ENCODE results near the gene NCK2. TPM values are rescaled to one million over a fixed set of nuclear protein-coding genes. Genes with fewer than 3 reads are reported as not detected.

NCK2 gene
- total and polyA plus RNA-seq, 2 experiments from 2014 or later: 55.0 to 65.9 TPM

- no peaks in the 10 kb centered on the region for H3K9me3 ChIP-seq (ENCODE audit: low read depth)
Measured at GRCh38 chr2:105882341-105882740, 137.6 kb downstream of the NCK2 start.

GRCh38 chr2:105882920-105883435 lies 138.3 kb downstream of the NCK2 start:
- Histone ChIP-seq H3K9me3 (ENCODE audit: low read depth) (no peaks in the 10 kb centered on the region), H3K36me3 (no peaks in the 10 kb centered on the region), H3K27ac (no peak overlapping the region), H3K4me3 (no peak overlapping the region), H3K4me1 (ENCODE audit: low read depth) (peaks cover 13% of the 10 kb centered on the region), H3K27me3 (no peaks in the 10 kb centered on the region)
- DNase-seq (ENCODE audit: low read depth in 1 of 2, low spot score in 1 of 2): no peak
- no peak for TF ChIP-seq CTCF (IDR thresholded peaks at IDR 0.05; ENCODE audit: low read depth, low read length)

More at GRCh38 chr2:105882341-105882740, 137.6 kb downstream of the NCK2 start:
- no peaks in the 10 kb centered on the region for H3K27me3 ChIP-seq
- no peak for DNase-seq (ENCODE audit: low read depth in 1 of 2, low spot score in 1 of 2)
- no peak for TF ChIP-seq CTCF (IDR thresholded peaks at IDR 0.05; ENCODE audit: low read depth, low read length)
- no peaks in the 10 kb centered on the region for H3K36me3 ChIP-seq
- H3K27ac ChIP-seq: no peak overlapping the region
- no peak overlapping the region for H3K4me3 ChIP-seq
- H3K4me1 ChIP-seq (ENCODE audit: low read depth): peaks cover 13% of the 10 kb centered on the region

GRCh38 chr2:105883911-105884694 lies 139.4 kb downstream of the NCK2 start:
- Histone ChIP-seq H3K9me3 (ENCODE audit: low read depth) (no peaks in the 10 kb centered on the region), H3K36me3 (no peaks in the 10 kb centered on the region), H3K27me3 (no peaks in the 10 kb centered on the region), H3K27ac (no peak overlapping the region), H3K4me3 (no peak overlapping the region), H3K4me1 (ENCODE audit: low read depth) (peaks cover 13% of the 10 kb centered on the region)
- TF ChIP-seq CTCF (IDR thresholded peaks at IDR 0.05; ENCODE audit: low read depth, low read length): no peak
- DNase-seq (ENCODE audit: low read depth in 1 of 2, low spot score in 1 of 2): no peak

- no peak for DNase-seq (ENCODE audit: low read depth in 1 of 2, low spot score in 1 of 2)
- no peak for TF ChIP-seq CTCF (IDR thresholded peaks at IDR 0.05; ENCODE audit: low read depth, low read length)
- H3K9me3 ChIP-seq (ENCODE audit: low read depth): no peaks in the 10 kb centered on the region
- H3K4me3 ChIP-seq: no peak overlapping the region
- peaks cover 13% of the 10 kb centered on the region for H3K4me1 ChIP-seq (ENCODE audit: low read depth)
- H3K27me3 ChIP-seq: no peaks in the 10 kb centered on the region
- H3K27ac ChIP-seq: no peak overlapping the region
- H3K36me3 ChIP-seq: no peaks in the 10 kb centered on the region
Measured at GRCh38 chr2:105885456-105885855, 140.7 kb downstream of the NCK2 start.

GRCh38 chr2:105886029-105886454 lies 141.3 kb downstream of the NCK2 start:
- H3K36me3 ChIP-seq: no peaks in the 10 kb centered on the region
- no peaks in the 10 kb centered on the region for H3K27me3 ChIP-seq
- H3K9me3 ChIP-seq (ENCODE audit: low read depth): no peaks in the 10 kb centered on the region
- H3K4me3 ChIP-seq: no peak overlapping the region
- DNase-seq (ENCODE audit: low read depth in 1 of 2, low spot score in 1 of 2): peak in 1 of 2 donors; percentile 87
- TF ChIP-seq CTCF (IDR thresholded peaks at IDR 0.05; ENCODE audit: low read depth, low read length): no peak
- H3K4me1 ChIP-seq (ENCODE audit: low read depth): peaks cover 13% of the 10 kb centered on the region
- no peak overlapping the region for H3K27ac ChIP-seq
